Liver (tissue), 9 donors: ENCODE measurements around the gene OR6X1. TPM values are rescaled to one million over a fixed set of nuclear protein-coding genes. Genes with fewer than 3 reads are reported as not detected.

Source experiments
- DNase-seq: peaks from one replicate; pipeline ENCODE4 v3.0.0-alpha.2; 2017; ENCODE audit warnings: low spot score
- H3K27ac ChIP-seq, 2 donors: one replicate each; pipeline ENCODE4 v1.7.0; 2013; ENCODE audit warnings: inconsistent platforms in 2 of 2, low read length in 2 of 2, control low read depth in 1 of 2, low read depth in 1 of 2, mild to moderate bottlenecking in 1 of 2
- H3K27me3 ChIP-seq, 4 donors: one replicate each; pipeline versions ENCODE4 v1.6.1 to v1.7.0; 2013; ENCODE audit warnings: low read length in 3 of 4, inconsistent platforms in 1 of 4, mild to moderate bottlenecking in 1 of 4, moderate library complexity in 1 of 4; ENCODE audit not compliant: control insufficient read depth in 4 of 4, insufficient read depth in 4 of 4
- H3K36me3 ChIP-seq, 4 donors: one replicate each; pipeline versions ENCODE4 v1.6.1 to v1.7.0; 2013; ENCODE audit warnings: low read length in 3 of 4, mild to moderate bottlenecking in 3 of 4, low read depth in 1 of 4, moderate library complexity in 1 of 4; ENCODE audit not compliant: control insufficient read depth in 4 of 4, insufficient read depth in 3 of 4
- H3K4me1 ChIP-seq, 4 donors: one replicate each; pipeline versions ENCODE4 v1.6.1 to v1.7.0; 2013; ENCODE audit warnings: low read length in 3 of 4, mild to moderate bottlenecking in 3 of 4, moderate library complexity in 1 of 4; ENCODE audit not compliant: control insufficient read depth in 4 of 4, insufficient read depth in 4 of 4
- H3K4me3 ChIP-seq, 3 donors: one replicate each; pipeline versions ENCODE4 v1.6.1 to v1.7.0; 2013; ENCODE audit warnings: low read length in 3 of 3, control low read depth in 1 of 3, low read depth in 1 of 3, mild to moderate bottlenecking in 1 of 3
- H3K9ac ChIP-seq, 2 donors: one replicate each; pipeline ENCODE4 v1.7.0; 2013; ENCODE audit warnings: low read length in 2 of 2, mild to moderate bottlenecking in 2 of 2, moderate library complexity in 2 of 2, control low read depth in 1 of 2, low read depth in 1 of 2
- H3K9me3 ChIP-seq, 4 donors: one replicate each; pipeline versions ENCODE4 v1.6.1 to v1.7.0; 2013; ENCODE audit warnings: low read length in 3 of 4; ENCODE audit not compliant: control insufficient read depth in 4 of 4
- ATF3 ChIP-seq: IDR thresholded peaks from 2 replicates; pipeline ENCODE4 v1.6.1; 2016; ENCODE audit warnings: antibody characterized with exemption
- CTCF ChIP-seq: fragments of 150-350 bp; IDR thresholded peaks from 2 replicates; pipeline ENCODE4 v1.5.1; 2017; ENCODE audit warnings: improper control_type of control experiment, low read depth, low read length; ENCODE audit not compliant: missing input control
- EGR1 ChIP-seq, 2 donors: IDR thresholded peaks; 2 replicates each; pipeline ENCODE4 v1.6.1; 2016 to 2018; ENCODE audit warnings: antibody characterized with exemption in 2 of 2, low read depth in 2 of 2
- FOXA1 ChIP-seq: IDR thresholded peaks from 2 replicates; pipeline ENCODE4 v1.6.1; 2016; ENCODE audit warnings: antibody characterized with exemption
- FOXA2 ChIP-seq: IDR thresholded peaks from 2 replicates; pipeline ENCODE4 v1.6.1; 2016; ENCODE audit warnings: antibody characterized with exemption
- GABPA ChIP-seq, 2 donors: IDR thresholded peaks in 1 of 2; conservative IDR thresholded peaks in 1 of 2; 2 replicates each; pipeline ENCODE4 v1.6.1; 2016; ENCODE audit warnings: antibody characterized with exemption in 2 of 2, mild to moderate bottlenecking in 1 of 2, moderate library complexity in 1 of 2
- HNF4A ChIP-seq, 2 donors: conservative IDR thresholded peaks; 2 replicates each; pipeline ENCODE4 v1.6.1; 2016; ENCODE audit warnings: antibody characterized with exemption in 2 of 2, mild to moderate bottlenecking in 2 of 2
- HNF4G ChIP-seq: IDR thresholded peaks from 2 replicates; pipeline ENCODE4 v1.6.1; 2016; ENCODE audit warnings: antibody characterized with exemption
- JUND ChIP-seq, 2 donors: IDR thresholded peaks; 2 replicates each; pipeline ENCODE4 v1.6.1; 2016; ENCODE audit warnings: antibody characterized with exemption in 2 of 2
- MAX ChIP-seq: IDR thresholded peaks from 2 replicates; pipeline ENCODE4 v1.6.1; 2016; ENCODE audit warnings: antibody characterized with exemption
- NR2F2 ChIP-seq: IDR thresholded peaks from 2 replicates; pipeline ENCODE4 v1.6.1; 2016; ENCODE audit warnings: antibody characterized with exemption
- RAD21 ChIP-seq, 2 donors: IDR thresholded peaks; 2 replicates each; pipeline ENCODE4 v1.6.1; 2016; ENCODE audit warnings: antibody characterized with exemption in 2 of 2, mild to moderate bottlenecking in 2 of 2
- REST ChIP-seq: IDR thresholded peaks from 2 replicates; pipeline ENCODE4 v1.6.1; 2016; ENCODE audit warnings: antibody characterized with exemption, mild to moderate bottlenecking
- RXRA ChIP-seq, 2 donors: IDR thresholded peaks; 2 replicates each; pipeline ENCODE4 v1.6.1; 2017 to 2018; ENCODE audit warnings: antibody characterized with exemption in 2 of 2, mild to moderate bottlenecking in 1 of 2
- SP1 ChIP-seq: IDR thresholded peaks from 2 replicates; pipeline ENCODE4 v1.6.1; 2018; ENCODE audit warnings: antibody characterized with exemption, mild to moderate bottlenecking
- TAF1 ChIP-seq: conservative IDR thresholded peaks from 2 replicates; pipeline ENCODE4 v1.6.1; 2016; ENCODE audit warnings: antibody characterized with exemption, mild to moderate bottlenecking
- YY1 ChIP-seq: IDR thresholded peaks from 2 replicates; pipeline ENCODE4 v1.6.1; 2016; ENCODE audit warnings: antibody characterized with exemption, mild to moderate bottlenecking
- ZBTB33 ChIP-seq: IDR thresholded peaks from 2 replicates; pipeline ENCODE4 v1.6.1; 2016; ENCODE audit warnings: antibody characterized with exemption
- WGBS: extraction: QIAGEN DNeasy Blood & Tissue Kit; methylation state at CpG from one replicate; pipeline ENCODE4 v1.1.7; 2013; 5-methylcytosine and 5-hydroxymethylcytosine counted together
- polyA plus RNA-seq, 2 donors: library from polyadenylated mRNA; stranded (reverse) in 1 of 2; unstranded in 1 of 2; fragments of 200-250 nt in 1 of 2; fragments of >200 nt in 1 of 2; fragmentation: Nextera tagmentation in 1 of 2; extraction: Ambion mirVana in 1 of 2; gene quantifications; one replicate each; pipeline versions ENCODE4 v1.2.1 to v1.2.3, GENCODE V29; 2013 to 2015
- total RNA-seq, 2 donors: library from RNA; depleted of rRNA; stranded (reverse); fragments of >200 nt; gene quantifications; one replicate each; pipeline ENCODE4 v1.2.3, GENCODE V29; 2014
- donor health status: healthy.
- donor health status: healthy.
- donor health status: healthy.
- donor health status: healthy.
- donor health status: healthy.

OR6X1 gene
- total and polyA plus RNA-seq, 4 donors = not detected

- H3K4me3 ChIP-seq = peak within 1 kb of the TSS; percentile 89 to 98 (median 95)
- H3K9me3 ChIP-seq = no peaks in the 10 kb centered on the region
- peaks cover 0 to 4% (median under 1%) of the 10 kb centered on the region in 4 donors for H3K36me3 ChIP-seq
- WGBS = under 1% methylated on average over 67 of the region's 67 CpGs
- no peak for TF ChIP-seq HNF4A (conservative IDR thresholded peaks at IDR 0.05)
- no peak for TF ChIP-seq REST
- TF ChIP-seq YY1 = peak; percentile 33
- TF ChIP-seq FOXA1 = no peak
- no peak for TF ChIP-seq HNF4G
- peak in 1 of 2 donors; percentile 2 for TF ChIP-seq RXRA (IDR thresholded peaks at IDR 0.05)
- TF ChIP-seq MAX = peak; percentile 63
- TF ChIP-seq RAD21 (IDR thresholded peaks at IDR 0.05) = peak; percentile 4 to 40
- peak; percentile 88 to 96 for TF ChIP-seq GABPA (IDR thresholded peaks at IDR 0.05 in 1 of 2, conservative IDR thresholded peaks at IDR 0.05 in 1 of 2)
- TF ChIP-seq EGR1 (IDR thresholded peaks at IDR 0.05; ENCODE audit: low read depth in 2 of 2) = no peak
- TF ChIP-seq FOXA2 = no peak
- peak; percentile 13 for TF ChIP-seq SP1
- no peak for TF ChIP-seq NR2F2
- no peak for TF ChIP-seq TAF1
- TF ChIP-seq JUND (IDR thresholded peaks at IDR 0.05) = no peak
- no peak for TF ChIP-seq ZBTB33
- peak; percentile 15 for TF ChIP-seq CTCF
- TF ChIP-seq ATF3 = no peak
- peak within 1 kb of the TSS; percentile 70 to 78 for H3K27ac ChIP-seq
- H3K9ac ChIP-seq = peak within 1 kb of the TSS; percentile 71 to 83
- H3K4me1 ChIP-seq = peaks cover 0 to 18% (median 12%) of the 10 kb centered on the region in 4 donors
- peak; percentile 88 for DNase-seq
- H3K27me3 ChIP-seq = no peaks in the 10 kb centered on the region
Measured at GRCh38 chr11:123741159-123742030, 12.9 kb downstream of the OR6X1 start, which contains the start of gene ZNF202. Gene ZNF202, minus strand, starts transcription at chr11:123741660. Its CDS starts 10,772 bp downstream, at chr11:123730888.
